Retina (tissue), 1 donor: ENCODE results near the gene ANKRD36C.
"Not testable (repeated sequence)": the region's sequence is repeated elsewhere in the genome, so short reads cannot be mapped to it uniquely, and the experiment has no call there.

Experiments
- DNase-seq: peaks from one replicate; pipeline ENCODE4 v3.0.0-alpha.2; 2016

The ANKRD36C gene

GRCh38 chr2:96006248-96006647 lies 14.6 kb upstream of the ANKRD36C start:
- DNase-seq = not testable (repeated sequence)

GRCh38 chr2:95992520-95993272 lies 1.1 kb upstream of the ANKRD36C start:
- DNase-seq = peak; percentile 88

GRCh38 chr2:95992102-95992501 lies 478 bp upstream of the ANKRD36C start:
- DNase-seq = not testable (repeated sequence)

GRCh38 chr2:95990884-95991283 lies 740 bp downstream of the ANKRD36C start:
- not testable (repeated sequence) for DNase-seq

GRCh38 chr2:95951662-95952061 lies 40.0 kb downstream of the ANKRD36C start:
- DNase-seq = not testable (repeated sequence)

GRCh38 chr2:95948039-95948438 lies 43.6 kb downstream of the ANKRD36C start:
- not testable (repeated sequence) for DNase-seq

- not testable (repeated sequence) for DNase-seq
Observed at GRCh38 chr2:95939947-95940346, 51.7 kb downstream of the ANKRD36C start.

- DNase-seq = not testable (repeated sequence)
Observed at GRCh38 chr2:95930740-95931139, 60.9 kb downstream of the ANKRD36C start.

- not testable (repeated sequence) for DNase-seq
Observed at GRCh38 chr2:95917007-95917406, 74.6 kb downstream of the ANKRD36C start.

- DNase-seq = not testable (repeated sequence)
Observed at GRCh38 chr2:95915131-95915530, 76.5 kb downstream of the ANKRD36C start.

GRCh38 chr2:95911431-95911830 lies 80.2 kb downstream of the ANKRD36C start:
- not testable (repeated sequence) for DNase-seq

GRCh38 chr2:95894443-95894842 lies 97.2 kb downstream of the ANKRD36C start:
- DNase-seq = not testable (repeated sequence)

GRCh38 chr2:95867929-95868328 lies 123.7 kb downstream of the ANKRD36C start:
- DNase-seq = not testable (repeated sequence)

GRCh38 chr2:95867047-95867677 lies 124.5 kb downstream of the ANKRD36C start:
- not testable (repeated sequence) for DNase-seq

GRCh38 chr2:95862121-95862520 lies 129.5 kb downstream of the ANKRD36C start:
- not testable (repeated sequence) for DNase-seq

GRCh38 chr2:95836151-95836550 lies 155.5 kb downstream of the ANKRD36C start:
- DNase-seq = no peak

- not testable (repeated sequence) for DNase-seq
Observed at GRCh38 chr2:95834077-95835013, 157.3 kb downstream of the ANKRD36C start.

GRCh38 chr2:95824218-95824617 lies 167.4 kb downstream of the ANKRD36C start:
- not testable (repeated sequence) for DNase-seq

- not testable (repeated sequence) for DNase-seq
Observed at GRCh38 chr2:95817521-95817920, 174.1 kb downstream of the ANKRD36C start.

GRCh38 chr2:95813311-95813710 lies 178.3 kb downstream of the ANKRD36C start:
- not testable (repeated sequence) for DNase-seq

- no peak for DNase-seq
Observed at GRCh38 chr2:95799892-95800291, 191.7 kb downstream of the ANKRD36C start.

GRCh38 chr2:95799147-95799889 lies 192.3 kb downstream of the ANKRD36C start:
- not testable (repeated sequence) for DNase-seq
